Panc1 (cell line): ENCODE data around the gene JOSD1. TPM values are rescaled to one million over a fixed set of nuclear protein-coding genes. Genes with fewer than 3 reads are reported as not detected.

Experiments
- ATAC-seq: fragments of 200-7000 bp; cut with Tn5 transposase; 2 replicates; pipeline ENCODE4 v1.9.1; 2020; ENCODE audit warnings: mild to moderate bottlenecking, moderate library complexity
- BruUV-seq: library from RNA; stranded (reverse); fragments of 400-500 nt; replicated peaks from 2 replicates; lab custom pipeline; 2021; lab: Mats Ljungman, UMichigan
- CTCF ChIA-PET: fragments of 300-600 bp; sonication (Branson Sonifier 250); formaldehyde crosslinking; loops from one replicate; lab custom pipeline; 2022; ENCODE audit warnings: antibody characterized with exemption; lab: Charles Lee
- POLR2A ChIA-PET: fragments of 300-600 bp; sonication (Branson Sonifier 250); formaldehyde crosslinking; loops from one replicate; lab custom pipeline; 2022; ENCODE audit warnings: antibody characterized with exemption; lab: Charles Lee
- DNase-seq: peaks from one replicate; pipeline ENCODE4 v3.0.0-alpha.2; 2010; ENCODE audit warnings: low read depth, low spot score
- H3K27ac ChIP-seq: 2 replicates; pipeline ENCODE4 v1.5.1; 2011; ENCODE audit warnings: mild to moderate bottlenecking, low read length, inconsistent platforms
- H3K27me3 ChIP-seq: fragments of 200-500 bp; sonication (Bioruptor generic); 2 replicates; pipeline ENCODE4 v1.6.0; 2014; ENCODE audit warnings: low read length, inconsistent platforms; ENCODE audit not compliant: control insufficient read depth, insufficient read depth
- H3K36me3 ChIP-seq: fragments of 200-500 bp; sonication (Bioruptor generic); 2 replicates; pipeline ENCODE4 v1.5.1; 2014; ENCODE audit warnings: inconsistent platforms, mild to moderate bottlenecking, low read length, moderate library complexity; ENCODE audit not compliant: control insufficient read depth, insufficient read depth
- H3K4me1 ChIP-seq: 2 replicates; pipeline ENCODE4 v1.5.1; 2011; ENCODE audit warnings: inconsistent platforms, mild to moderate bottlenecking, low read length, moderate library complexity; ENCODE audit not compliant: control insufficient read depth, insufficient read depth
- H3K4me3 ChIP-seq, 2 experiments: 2 replicates each; pipeline ENCODE4 v1.5.1; 2011 to 2012; ENCODE audit warnings: low read depth in 2 of 2, low read length in 2 of 2, mild to moderate bottlenecking in 2 of 2, inconsistent platforms in 1 of 2, moderate library complexity in 1 of 2
- H3K9me3 ChIP-seq: fragments of 200-500 bp; sonication (Bioruptor generic); 2 replicates; pipeline ENCODE4 v1.5.1; 2014; ENCODE audit warnings: low read depth, mild to moderate bottlenecking, inconsistent platforms, low read length, moderate library complexity; ENCODE audit not compliant: control insufficient read depth, insufficient read depth
- POLR2AphosphoS5 ChIP-seq: IDR thresholded peaks from 2 replicates; pipeline ENCODE4 v1.6.1; 2012; ENCODE audit warnings: mild to moderate bottlenecking, low read depth, low read length, moderate library complexity
- SIN3A ChIP-seq: IDR thresholded peaks from 2 replicates; pipeline ENCODE4 v1.6.1; 2012; ENCODE audit warnings: low read depth, mild to moderate bottlenecking, low read length, moderate library complexity, borderline replicate concordance; ENCODE audit not compliant: insufficient read depth
- TCF7L2 ChIP-seq: IDR thresholded peaks from 2 replicates; pipeline ENCODE4 v1.6.1; 2011; ENCODE audit warnings: mild to moderate bottlenecking, low read depth, low read length, inconsistent platforms
- in situ Hi-C: cut with HindIII; loops from 2 replicates; pipeline ENCODE4 v1.10.0; 2016; ENCODE audit warnings: low sequenced_read_pairs, low pct_unique_long_range_greater_than_20kb
- intact Hi-C: fragments of 100-400 bp; cut with micrococcal nuclease; formaldehyde crosslinking; loops from one replicate; pipeline ENCODE4 v1.10.0; 2022; ENCODE audit not compliant: unreplicated experiment
- total RNA-seq: library from RNA; stranded (reverse); gene quantifications from one replicate; pipeline ENCODE4 v1.2.1, GENCODE V29; 2021; ENCODE audit not compliant: unreplicated experiment
- TF ChIP-seq, protein P1 (sequence below): fragments of 450-650 bp; IDR thresholded peaks from 2 replicates; pipeline ENCODE4 v1.5.1; 2017; ENCODE audit warnings: mild to moderate bottlenecking
- TF ChIP-seq, protein P2 (sequence below), 2 experiments: IDR thresholded peaks; 2 replicates each; pipeline ENCODE4 v1.6.1; 2011 to 2012; ENCODE audit warnings: low read depth in 2 of 2, control low read depth in 1 of 2, low read length in 1 of 2, mild to moderate bottlenecking in 1 of 2, moderate library complexity in 1 of 2; ENCODE audit not compliant: insufficient read depth in 1 of 2

Gene JOSD1
- total RNA-seq, 1 experiment from 2014 or later, result 35.1 TPM

DNA sequence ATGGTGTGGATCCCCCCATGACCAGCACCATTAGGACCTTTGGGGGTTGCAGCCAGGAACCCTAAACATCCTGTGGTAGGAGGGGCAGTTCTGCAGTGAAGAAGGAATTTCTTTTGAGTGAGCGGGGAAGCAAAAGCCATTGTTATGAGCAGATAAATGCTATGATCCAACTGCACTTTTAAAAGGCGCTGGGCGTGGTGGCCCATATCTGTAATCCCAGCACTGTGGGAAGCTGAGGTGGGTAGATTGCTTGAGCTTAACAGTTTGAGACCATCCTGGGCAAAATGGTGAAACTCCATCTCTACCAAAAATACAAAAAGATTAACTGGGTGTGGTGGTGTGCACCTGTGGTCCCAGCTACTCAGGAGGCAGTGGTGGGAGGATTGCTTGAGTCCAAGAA is 24.9 kb downstream of the JOSD1 start:
- Histone ChIP-seq H3K4me3 (no peak overlapping the region), H3K27me3 (no peaks in the 10 kb centered on the region), H3K9me3 (no peaks in the 10 kb centered on the region), H3K4me1 (no peaks in the 10 kb centered on the region), H3K27ac (no peak overlapping the region), H3K36me3 (no peaks in the 10 kb centered on the region)
- ATAC-seq (no peak), DNase-seq (no peak)
- ChIA-PET POLR2A (no interaction called here), CTCF (no interaction called here)
- intact Hi-C loops, result no loop called here
- no TSS peak for BruUV-seq
- TF ChIP-seq, protein P1, sequence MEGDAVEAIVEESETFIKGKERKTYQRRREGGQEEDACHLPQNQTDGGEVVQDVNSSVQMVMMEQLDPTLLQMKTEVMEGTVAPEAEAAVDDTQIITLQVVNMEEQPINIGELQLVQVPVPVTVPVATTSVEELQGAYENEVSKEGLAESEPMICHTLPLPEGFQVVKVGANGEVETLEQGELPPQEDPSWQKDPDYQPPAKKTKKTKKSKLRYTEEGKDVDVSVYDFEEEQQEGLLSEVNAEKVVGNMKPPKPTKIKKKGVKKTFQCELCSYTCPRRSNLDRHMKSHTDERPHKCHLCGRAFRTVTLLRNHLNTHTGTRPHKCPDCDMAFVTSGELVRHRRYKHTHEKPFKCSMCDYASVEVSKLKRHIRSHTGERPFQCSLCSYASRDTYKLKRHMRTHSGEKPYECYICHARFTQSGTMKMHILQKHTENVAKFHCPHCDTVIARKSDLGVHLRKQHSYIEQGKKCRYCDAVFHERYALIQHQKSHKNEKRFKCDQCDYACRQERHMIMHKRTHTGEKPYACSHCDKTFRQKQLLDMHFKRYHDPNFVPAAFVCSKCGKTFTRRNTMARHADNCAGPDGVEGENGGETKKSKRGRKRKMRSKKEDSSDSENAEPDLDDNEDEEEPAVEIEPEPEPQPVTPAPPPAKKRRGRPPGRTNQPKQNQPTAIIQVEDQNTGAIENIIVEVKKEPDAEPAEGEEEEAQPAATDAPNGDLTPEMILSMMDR, result no peak
- TF ChIP-seq POLR2AphosphoS5, result no peak
- TF ChIP-seq, protein P2, sequence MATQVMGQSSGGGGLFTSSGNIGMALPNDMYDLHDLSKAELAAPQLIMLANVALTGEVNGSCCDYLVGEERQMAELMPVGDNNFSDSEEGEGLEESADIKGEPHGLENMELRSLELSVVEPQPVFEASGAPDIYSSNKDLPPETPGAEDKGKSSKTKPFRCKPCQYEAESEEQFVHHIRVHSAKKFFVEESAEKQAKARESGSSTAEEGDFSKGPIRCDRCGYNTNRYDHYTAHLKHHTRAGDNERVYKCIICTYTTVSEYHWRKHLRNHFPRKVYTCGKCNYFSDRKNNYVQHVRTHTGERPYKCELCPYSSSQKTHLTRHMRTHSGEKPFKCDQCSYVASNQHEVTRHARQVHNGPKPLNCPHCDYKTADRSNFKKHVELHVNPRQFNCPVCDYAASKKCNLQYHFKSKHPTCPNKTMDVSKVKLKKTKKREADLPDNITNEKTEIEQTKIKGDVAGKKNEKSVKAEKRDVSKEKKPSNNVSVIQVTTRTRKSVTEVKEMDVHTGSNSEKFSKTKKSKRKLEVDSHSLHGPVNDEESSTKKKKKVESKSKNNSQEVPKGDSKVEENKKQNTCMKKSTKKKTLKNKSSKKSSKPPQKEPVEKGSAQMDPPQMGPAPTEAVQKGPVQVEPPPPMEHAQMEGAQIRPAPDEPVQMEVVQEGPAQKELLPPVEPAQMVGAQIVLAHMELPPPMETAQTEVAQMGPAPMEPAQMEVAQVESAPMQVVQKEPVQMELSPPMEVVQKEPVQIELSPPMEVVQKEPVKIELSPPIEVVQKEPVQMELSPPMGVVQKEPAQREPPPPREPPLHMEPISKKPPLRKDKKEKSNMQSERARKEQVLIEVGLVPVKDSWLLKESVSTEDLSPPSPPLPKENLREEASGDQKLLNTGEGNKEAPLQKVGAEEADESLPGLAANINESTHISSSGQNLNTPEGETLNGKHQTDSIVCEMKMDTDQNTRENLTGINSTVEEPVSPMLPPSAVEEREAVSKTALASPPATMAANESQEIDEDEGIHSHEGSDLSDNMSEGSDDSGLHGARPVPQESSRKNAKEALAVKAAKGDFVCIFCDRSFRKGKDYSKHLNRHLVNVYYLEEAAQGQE (IDR thresholded peaks at IDR 0.05; ENCODE audit: insufficient read depth in 1 of 2, low read depth in 2 of 2, low read length in 1 of 2), result no peak
- TF ChIP-seq TCF7L2, result no peak
- no peak for TF ChIP-seq SIN3A
- in situ Hi-C loops, result no loop called here

DNA sequence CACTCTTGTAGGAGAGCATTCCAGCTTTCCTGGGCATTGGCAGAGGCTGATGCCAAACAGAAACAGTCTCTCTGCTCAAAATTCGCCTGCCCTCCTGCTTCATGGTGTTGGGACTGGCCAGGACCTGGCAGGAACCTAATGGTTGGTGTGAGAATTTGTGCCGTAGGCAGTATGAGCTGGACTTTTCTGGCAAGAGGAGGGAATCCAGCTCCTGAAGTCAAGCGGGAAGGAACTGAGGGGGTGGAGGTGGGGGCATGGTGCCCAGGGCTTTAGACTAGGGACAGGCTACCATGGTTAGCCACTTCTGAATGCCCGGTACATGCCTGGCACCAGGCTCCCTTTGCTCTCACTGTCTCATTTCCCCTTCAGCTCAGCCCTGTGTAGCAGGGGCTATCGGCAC is 25.9 kb downstream of the JOSD1 start:
- Histone ChIP-seq H3K4me3 (no peak overlapping the region), H3K36me3 (no peaks in the 10 kb centered on the region), H3K27me3 (no peaks in the 10 kb centered on the region), H3K4me1 (no peaks in the 10 kb centered on the region), H3K9me3 (no peaks in the 10 kb centered on the region), H3K27ac (no peak overlapping the region)
- POLR2A ChIA-PET, result no interaction called here
- TF ChIP-seq TCF7L2, result no peak
- TF ChIP-seq, protein P2 (IDR thresholded peaks at IDR 0.05; ENCODE audit: insufficient read depth in 1 of 2, low read depth in 2 of 2, low read length in 1 of 2), result no peak
- TF ChIP-seq SIN3A, result no peak
- TF ChIP-seq, protein P1, result no peak
- no peak for TF ChIP-seq POLR2AphosphoS5
- intact Hi-C loops, result no loop called here
- no TSS peak for BruUV-seq
- CTCF ChIA-PET, result no interaction called here
- in situ Hi-C loops, result no loop called here
- ATAC-seq (no peak), DNase-seq (no peak)
